Fibroblast of pulmonary artery (primary cell): Measurements from ENCODE around the gene ATP6V0E1.

Experiments used
- DNase-seq: peaks from one replicate; pipeline ENCODE4 v3.0.0-alpha.2; 2010; ENCODE audit warnings: low read depth
- H3K4me3 ChIP-seq: replicated peaks from 2 replicates; pipeline ENCODE4 v1.5.1; 2011; ENCODE audit warnings: low read depth, mild to moderate bottlenecking, control low read depth, low read length, moderate library complexity
- TF ChIP-seq, protein P1 (sequence below): IDR thresholded peaks from 2 replicates; pipeline ENCODE4 v1.5.1; 2011; ENCODE audit warnings: mild to moderate bottlenecking, control low read depth, low read length, inconsistent platforms; ENCODE audit errors: missing control alignments

Gene ATP6V0E1

DNA sequence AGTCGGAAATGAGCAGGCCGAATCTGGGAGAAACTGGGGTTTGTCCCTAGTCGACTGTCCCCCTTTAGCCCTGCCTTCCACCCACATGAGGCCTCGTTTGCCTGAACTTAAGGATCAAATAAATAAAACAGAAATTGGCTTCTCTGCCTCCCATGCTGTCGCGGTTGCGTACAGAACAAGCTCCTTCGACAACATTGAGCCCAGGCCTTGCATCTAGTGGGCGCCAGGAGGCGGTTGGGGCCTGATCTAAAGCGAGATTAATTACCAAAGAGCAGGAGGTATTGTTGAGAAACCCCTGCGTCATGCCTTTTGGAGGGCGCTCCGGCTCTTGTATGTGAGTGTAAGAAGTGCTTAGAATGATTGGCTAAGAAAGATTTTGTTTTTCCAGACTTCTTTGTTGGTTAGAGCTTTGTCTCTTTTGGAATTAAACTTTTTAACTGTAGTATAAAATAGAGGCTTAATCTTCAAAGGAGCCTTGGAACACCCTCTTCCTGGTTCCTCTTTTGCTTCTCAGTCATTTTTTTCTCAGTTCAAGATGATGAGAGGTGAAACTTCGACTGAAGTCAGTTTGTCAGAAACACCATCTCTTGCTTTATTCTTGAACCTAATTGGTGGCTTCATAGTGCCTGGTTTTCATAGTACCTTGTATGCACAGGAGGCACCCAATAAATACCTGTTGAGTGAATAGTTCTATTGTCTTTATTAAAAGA lies 828 bp downstream of the ATP6V0E1 start:
- peak overlapping the region; percentile 95 for H3K4me3 ChIP-seq
- TF ChIP-seq, protein P1, sequence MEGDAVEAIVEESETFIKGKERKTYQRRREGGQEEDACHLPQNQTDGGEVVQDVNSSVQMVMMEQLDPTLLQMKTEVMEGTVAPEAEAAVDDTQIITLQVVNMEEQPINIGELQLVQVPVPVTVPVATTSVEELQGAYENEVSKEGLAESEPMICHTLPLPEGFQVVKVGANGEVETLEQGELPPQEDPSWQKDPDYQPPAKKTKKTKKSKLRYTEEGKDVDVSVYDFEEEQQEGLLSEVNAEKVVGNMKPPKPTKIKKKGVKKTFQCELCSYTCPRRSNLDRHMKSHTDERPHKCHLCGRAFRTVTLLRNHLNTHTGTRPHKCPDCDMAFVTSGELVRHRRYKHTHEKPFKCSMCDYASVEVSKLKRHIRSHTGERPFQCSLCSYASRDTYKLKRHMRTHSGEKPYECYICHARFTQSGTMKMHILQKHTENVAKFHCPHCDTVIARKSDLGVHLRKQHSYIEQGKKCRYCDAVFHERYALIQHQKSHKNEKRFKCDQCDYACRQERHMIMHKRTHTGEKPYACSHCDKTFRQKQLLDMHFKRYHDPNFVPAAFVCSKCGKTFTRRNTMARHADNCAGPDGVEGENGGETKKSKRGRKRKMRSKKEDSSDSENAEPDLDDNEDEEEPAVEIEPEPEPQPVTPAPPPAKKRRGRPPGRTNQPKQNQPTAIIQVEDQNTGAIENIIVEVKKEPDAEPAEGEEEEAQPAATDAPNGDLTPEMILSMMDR: peak; percentile 70
- DNase-seq: peak; percentile 92

DNA sequence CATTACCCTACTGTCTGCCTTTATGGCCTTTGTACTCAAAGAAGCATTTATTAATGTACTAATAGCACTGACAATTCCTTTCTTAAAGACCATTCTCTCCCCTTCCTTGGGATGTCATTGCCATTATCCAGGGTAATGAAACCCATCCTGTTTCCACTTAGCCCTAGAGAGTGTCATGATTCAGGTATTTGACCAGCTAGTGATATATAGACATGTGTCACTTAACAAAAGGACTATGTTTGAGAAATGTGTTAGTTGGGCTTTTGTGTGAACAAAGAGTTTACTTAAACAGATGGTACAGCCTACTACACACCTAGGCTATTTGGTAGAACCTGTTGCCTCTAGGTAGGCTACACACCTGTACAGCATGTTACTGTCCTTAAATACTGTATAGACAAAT lies 2.0 kb downstream of the ATP6V0E1 start:
- TF ChIP-seq, protein P1: no peak
- DNase-seq: no peak
- H3K4me3 ChIP-seq: peak overlapping the region; percentile 28

DNA sequence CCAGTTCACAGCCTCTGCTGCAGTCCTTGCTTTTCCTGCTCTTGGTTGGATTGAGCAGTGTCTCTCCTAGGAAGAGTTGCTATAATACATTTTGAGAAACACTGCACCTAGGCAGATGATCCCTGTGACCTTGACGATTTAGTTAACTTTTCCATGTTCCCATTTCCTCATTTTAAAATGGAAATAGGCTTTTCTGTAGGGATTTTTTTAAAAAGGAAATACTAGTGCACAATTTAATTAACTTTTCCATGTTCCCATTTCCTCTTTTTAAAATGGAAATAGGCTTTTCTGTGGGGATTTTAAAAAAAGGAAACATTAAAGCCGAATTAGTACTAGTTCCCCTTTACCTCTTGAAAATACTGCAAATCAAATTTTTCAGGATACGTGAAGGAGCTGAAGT lies 4.7 kb downstream of the ATP6V0E1 start:
- TF ChIP-seq, protein P1: no peak
- H3K4me3 ChIP-seq: no peak overlapping the region

DNA sequence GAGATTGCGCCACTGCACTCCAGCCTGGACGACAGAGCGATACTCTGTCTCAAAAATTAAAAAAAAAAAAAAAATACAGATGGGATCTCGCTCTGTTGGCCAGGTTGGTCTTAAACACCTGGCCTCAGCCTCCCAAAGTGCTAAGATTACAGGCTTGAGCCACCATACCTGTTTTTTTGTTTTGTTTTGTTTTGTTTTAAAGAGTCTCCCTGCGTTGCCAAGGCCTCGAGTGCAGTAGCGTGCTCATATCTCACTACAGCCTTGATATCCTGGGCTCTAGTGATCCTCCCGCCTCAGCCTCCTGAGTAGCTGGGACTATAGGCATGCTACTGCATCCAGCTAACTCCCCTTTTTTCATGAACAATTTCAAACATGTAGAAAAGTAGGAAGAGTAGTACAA lies 7.2 kb downstream of the ATP6V0E1 start:
- TF ChIP-seq, protein P1: no peak
- no peak overlapping the region for H3K4me3 ChIP-seq
- no peak for DNase-seq

More for the DNA sequence above, 4.7 kb downstream of the ATP6V0E1 start:
- no peak for DNase-seq

- DNase-seq: no peak
- TF ChIP-seq, protein P1: no peak
- H3K4me3 ChIP-seq: no peak overlapping the region
Measured at GRCh38 chr5:172994405-172994804, 10.8 kb downstream of the ATP6V0E1 start.

DNA sequence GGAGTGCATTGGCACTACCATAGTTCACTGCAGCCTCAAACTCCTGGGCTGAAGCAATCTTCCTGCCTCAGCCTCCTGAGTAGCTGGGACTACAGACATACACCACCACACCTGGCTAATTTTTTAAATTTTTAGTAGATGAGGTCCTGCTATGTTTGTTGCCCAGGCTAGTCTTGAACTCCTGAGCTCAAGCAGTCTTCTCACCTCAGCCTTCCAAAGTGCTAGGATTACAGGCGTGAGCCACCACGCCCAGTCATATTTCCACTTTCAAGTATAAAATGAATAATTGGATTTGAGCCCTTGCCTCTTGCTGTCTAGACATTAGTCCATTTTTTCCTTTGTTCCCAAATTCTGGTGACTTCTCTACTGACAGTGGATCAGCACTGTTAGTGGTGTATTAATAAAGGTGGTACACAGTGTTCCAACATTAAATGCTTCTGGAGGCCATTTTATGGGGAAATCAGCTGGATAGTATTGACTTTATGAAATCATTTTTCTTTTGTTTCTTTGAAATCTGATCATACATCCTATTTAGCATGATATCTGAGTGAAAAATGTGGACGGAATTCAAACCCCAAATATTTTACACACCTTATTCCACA lies 15.9 kb downstream of the ATP6V0E1 start:
- no peak overlapping the region for H3K4me3 ChIP-seq
- DNase-seq: no peak

More for the DNA sequence above, 15.9 kb downstream of the ATP6V0E1 start:
- TF ChIP-seq, protein P1: no peak
